GM12872 (cell line): ENCODE measurements around the gene LTBP1.

Experiments used
- CTCF ChIP-seq: IDR thresholded peaks from 3 replicates; pipeline ENCODE4 v1.5.1; 2011; ENCODE audit warnings: low read depth, mild to moderate bottlenecking, low read length, moderate library complexity; ENCODE audit not compliant: insufficient read depth

LTBP1 gene

DNA sequence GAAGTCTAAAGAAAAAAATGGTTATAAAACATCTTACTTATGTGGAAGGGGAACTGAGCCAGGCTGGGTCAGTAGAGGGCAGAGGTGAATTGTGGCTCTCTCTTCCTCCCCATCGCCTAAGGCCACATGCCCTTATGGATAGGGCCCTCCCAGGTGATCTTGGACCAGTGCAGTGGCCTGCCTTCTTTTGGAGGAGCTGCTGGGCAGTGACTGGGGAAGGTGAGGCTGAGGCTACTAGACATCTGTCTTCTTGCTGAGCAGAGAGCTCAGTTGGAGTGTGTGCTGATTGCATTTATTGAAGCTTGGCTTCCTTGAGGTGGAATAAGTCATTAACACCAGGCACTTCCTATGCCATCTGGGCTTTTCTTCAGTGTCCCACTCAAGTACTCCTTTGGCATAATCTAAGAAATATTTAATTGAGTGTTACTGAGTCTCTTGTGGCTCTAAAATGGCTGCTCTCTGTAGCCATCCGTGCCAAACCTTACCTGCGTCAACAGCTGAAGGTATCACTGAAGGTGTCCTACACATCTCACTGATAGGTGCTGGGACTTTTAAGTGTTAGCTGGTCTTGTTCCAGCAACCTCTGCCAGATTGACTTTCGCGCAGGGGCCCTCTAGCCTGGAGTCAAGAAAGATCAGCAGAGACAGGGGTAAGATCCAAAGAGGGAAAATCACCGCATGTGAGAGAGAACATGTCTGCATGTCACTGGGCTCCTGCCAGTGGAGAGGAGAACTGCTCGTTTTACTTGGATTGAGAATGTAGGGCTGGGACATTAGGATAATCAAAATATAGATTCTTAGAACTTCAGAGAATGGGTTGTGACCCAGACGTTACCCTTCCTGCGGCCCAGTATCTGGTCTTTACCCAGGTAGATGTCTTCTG is 256.1 kb downstream of the LTBP1 start:
- TF ChIP-seq CTCF, result no peak

DNA sequence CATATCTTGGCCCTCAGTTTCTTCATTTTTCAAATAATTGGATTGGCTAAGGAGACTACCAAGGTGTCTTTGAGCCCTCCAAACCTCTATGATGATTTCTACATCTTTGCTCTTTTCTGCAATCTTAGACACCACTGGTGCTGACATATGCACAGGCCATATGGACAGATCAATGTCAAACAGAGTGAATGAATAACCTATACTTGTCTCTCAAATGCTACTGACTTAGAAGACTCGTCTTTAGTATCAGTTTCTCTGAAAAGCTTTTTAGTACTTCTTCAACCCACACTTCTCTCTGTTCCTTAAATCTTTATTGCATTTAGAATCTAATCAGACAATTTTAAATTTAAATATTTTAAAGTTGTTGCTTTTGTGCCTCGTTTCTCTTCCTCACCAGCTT is 258.2 kb downstream of the LTBP1 start:
- TF ChIP-seq CTCF, result no peak

- no peak for TF ChIP-seq CTCF
Observed at GRCh38 chr2:33205693-33206434, 259.1 kb downstream of the LTBP1 start.

- TF ChIP-seq CTCF, result no peak
Observed at GRCh38 chr2:33207151-33207740, 260.5 kb downstream of the LTBP1 start.

DNA sequence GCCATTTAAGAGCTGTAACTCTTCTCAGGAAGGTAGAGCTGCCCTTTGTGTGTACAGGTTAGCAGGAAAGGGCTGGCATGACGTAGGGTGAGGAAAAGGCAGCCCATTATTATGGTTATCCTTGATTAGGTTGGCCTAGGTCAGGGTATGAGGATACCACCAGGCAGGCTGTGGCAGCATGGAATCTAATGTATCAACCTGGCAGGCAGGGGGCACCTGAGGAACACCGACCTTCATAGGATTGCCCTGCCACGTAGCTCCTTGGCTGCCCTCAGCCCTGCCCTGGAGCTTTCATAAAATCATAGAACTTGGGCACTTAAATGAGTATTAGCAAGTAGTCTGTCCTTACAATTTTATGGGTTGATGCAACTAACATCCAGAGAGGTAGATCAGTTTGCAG is 261.6 kb downstream of the LTBP1 start:
- no peak for TF ChIP-seq CTCF

DNA sequence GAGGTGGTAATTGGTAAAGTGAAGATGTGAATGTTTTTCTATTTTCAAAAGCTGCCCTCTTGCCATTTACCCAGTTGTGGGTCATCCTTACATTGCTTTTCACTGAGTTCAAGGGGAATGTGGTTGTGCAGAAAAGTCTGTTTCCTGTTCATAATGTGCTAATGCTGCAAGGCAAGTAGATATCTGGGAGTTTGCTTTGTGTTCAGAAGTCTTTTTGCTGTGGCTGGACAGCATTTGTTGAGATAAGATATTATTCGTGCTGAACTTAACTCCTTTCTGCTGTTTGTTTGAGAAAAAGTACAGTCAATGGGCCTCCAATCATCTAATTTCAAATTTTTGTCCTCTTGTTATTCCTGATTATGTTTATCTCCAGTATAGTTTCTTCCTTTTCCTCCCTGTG is 263.2 kb downstream of the LTBP1 start:
- TF ChIP-seq CTCF, result no peak

- no peak for TF ChIP-seq CTCF
Observed at GRCh38 chr2:33210626-33211025, 263.9 kb downstream of the LTBP1 start.
